Suprapubic skin (tissue), 4 donors: ENCODE data around the gene ZNF587.

Source experiments
- EP300 ChIP-seq: sonication (generic); formaldehyde crosslinking; IDR thresholded peaks from one replicate; pipeline ENCODE4 v1.6.1; 2017; ENCODE audit warnings: antibody characterized with exemption
- POLR2AphosphoS5 ChIP-seq, 3 donors: sonication (generic); formaldehyde crosslinking; IDR thresholded peaks; one replicate each; pipeline ENCODE4 v1.6.1; 2017; ENCODE audit warnings: antibody characterized with exemption in 3 of 3
- TF ChIP-seq, protein P1 (sequence below), 2 donors: fragments of 200-600 bp in 1 of 2; fragments of 450-650 bp in 1 of 2; sonication (generic) in 1 of 2; IDR thresholded peaks; one replicate each; pipeline ENCODE4 v1.5.1; 2016 to 2019; ENCODE audit warnings: antibody characterized with exemption in 2 of 2, mild to moderate bottlenecking in 1 of 2, moderate library complexity in 1 of 2

DNA sequence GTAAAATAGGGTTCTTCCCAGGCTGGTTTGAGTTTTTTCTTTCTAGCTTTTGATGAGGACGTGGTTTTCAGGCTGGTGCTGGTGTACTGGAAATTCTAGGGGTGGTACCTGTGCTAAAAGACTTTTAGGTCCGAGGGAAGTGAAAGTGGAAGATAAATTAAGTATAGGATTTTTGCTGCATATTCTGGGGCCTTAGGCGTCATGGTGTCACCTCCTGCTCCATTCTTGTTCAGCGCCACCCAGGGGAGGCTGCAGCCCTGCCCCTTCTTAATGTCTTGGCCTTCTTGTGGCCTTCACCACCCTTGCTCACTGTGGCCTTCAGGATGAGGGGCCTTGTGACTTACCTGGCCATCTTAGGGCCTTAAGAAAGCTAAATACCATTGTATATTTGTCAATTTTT is 47.4 kb upstream of the ZNF587 start:
- TF ChIP-seq, protein P1, sequence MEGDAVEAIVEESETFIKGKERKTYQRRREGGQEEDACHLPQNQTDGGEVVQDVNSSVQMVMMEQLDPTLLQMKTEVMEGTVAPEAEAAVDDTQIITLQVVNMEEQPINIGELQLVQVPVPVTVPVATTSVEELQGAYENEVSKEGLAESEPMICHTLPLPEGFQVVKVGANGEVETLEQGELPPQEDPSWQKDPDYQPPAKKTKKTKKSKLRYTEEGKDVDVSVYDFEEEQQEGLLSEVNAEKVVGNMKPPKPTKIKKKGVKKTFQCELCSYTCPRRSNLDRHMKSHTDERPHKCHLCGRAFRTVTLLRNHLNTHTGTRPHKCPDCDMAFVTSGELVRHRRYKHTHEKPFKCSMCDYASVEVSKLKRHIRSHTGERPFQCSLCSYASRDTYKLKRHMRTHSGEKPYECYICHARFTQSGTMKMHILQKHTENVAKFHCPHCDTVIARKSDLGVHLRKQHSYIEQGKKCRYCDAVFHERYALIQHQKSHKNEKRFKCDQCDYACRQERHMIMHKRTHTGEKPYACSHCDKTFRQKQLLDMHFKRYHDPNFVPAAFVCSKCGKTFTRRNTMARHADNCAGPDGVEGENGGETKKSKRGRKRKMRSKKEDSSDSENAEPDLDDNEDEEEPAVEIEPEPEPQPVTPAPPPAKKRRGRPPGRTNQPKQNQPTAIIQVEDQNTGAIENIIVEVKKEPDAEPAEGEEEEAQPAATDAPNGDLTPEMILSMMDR (IDR thresholded peaks at IDR 0.05) = no peak
- TF ChIP-seq EP300 (no peak), POLR2AphosphoS5 (IDR thresholded peaks at IDR 0.05) (no peak)
